Measurements from ENCODE around the gene PDYN. TPM values are rescaled to one million over a fixed set of nuclear protein-coding genes. Genes with fewer than 3 reads are reported as not detected.

The PDYN gene
- total RNA-seq, 1 experiment from 2014 or later = not detected

- DNase-seq = no peak
- no peak overlapping the region for H3K27ac ChIP-seq
- H3K36me3 ChIP-seq = no peaks in the 10 kb centered on the region
- H3K4me1 ChIP-seq = no peaks in the 10 kb centered on the region
- H3K9me3 ChIP-seq (replicated peaks) = no peaks in the 10 kb centered on the region
- no peak overlapping the region for H3K4me3 ChIP-seq
- peaks cover 22% of the 10 kb centered on the region; the same call in 1 of the 2 replicates for H3K27me3 ChIP-seq
Observed at GRCh38 chr20:1973601-1974440, 20.0 kb downstream of the PDYN start.

DNA sequence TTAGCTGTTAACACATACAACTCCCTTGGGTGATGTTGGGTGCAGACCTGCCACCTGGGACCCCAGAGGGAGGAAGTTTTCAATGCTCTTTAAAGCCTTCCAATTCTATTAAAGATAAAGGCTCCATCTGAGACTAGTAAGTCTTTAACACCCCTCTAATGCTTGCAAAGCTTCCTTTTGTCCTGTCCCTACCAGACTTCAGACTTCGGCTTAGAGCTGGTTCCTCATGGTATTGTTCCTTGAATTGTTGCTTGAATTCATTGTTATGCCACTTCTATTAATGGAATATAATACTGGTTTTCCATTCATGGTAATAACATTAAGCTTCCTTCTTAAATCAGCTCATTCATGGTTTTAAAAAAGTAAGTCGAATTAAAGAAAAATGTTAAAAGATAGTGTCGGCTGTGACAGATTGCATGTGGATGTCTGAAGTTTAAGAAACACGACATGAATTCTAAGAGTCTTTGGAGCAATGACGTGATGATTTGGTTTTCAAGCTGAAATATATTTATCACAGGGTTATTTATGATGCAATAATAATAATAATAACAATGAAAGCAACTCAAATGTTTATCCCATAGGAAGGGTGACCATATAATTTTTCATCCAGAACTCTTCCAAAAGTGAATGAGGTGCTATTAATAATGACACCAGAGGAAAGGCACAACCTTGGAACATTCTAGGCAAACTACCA is 21.8 kb downstream of the PDYN start:
- H3K27ac ChIP-seq = no peak overlapping the region
- peaks cover 22% of the 10 kb centered on the region; the same call in 1 of the 2 replicates for H3K27me3 ChIP-seq
- no peaks in the 10 kb centered on the region for H3K36me3 ChIP-seq
- no peak overlapping the region for H3K4me3 ChIP-seq
- no peaks in the 10 kb centered on the region for H3K4me1 ChIP-seq
- DNase-seq = no peak
- no peaks in the 10 kb centered on the region for H3K9me3 ChIP-seq (replicated peaks)

GRCh38 chr20:1968964-1969363 is 24.9 kb downstream of the PDYN start:
- no peaks in the 10 kb centered on the region for H3K9me3 ChIP-seq (replicated peaks)
- H3K36me3 ChIP-seq = no peaks in the 10 kb centered on the region
- H3K27ac ChIP-seq = no peak overlapping the region
- no peaks in the 10 kb centered on the region for H3K4me1 ChIP-seq
- DNase-seq = no peak
- H3K27me3 ChIP-seq = peaks cover 27% of the 10 kb centered on the region; the same call in 1 of the 2 replicates
- H3K4me3 ChIP-seq = no peak overlapping the region

GRCh38 chr20:1965520-1966351 is 28.1 kb downstream of the PDYN start:
- no peaks in the 10 kb centered on the region for H3K4me1 ChIP-seq
- no peak overlapping the region for H3K4me3 ChIP-seq
- peaks cover 25% of the 10 kb centered on the region; the same call in 1 of the 2 replicates for H3K27me3 ChIP-seq
- H3K27ac ChIP-seq = no peak overlapping the region
- peak; percentile 54 to 73 for DNase-seq
- no peaks in the 10 kb centered on the region for H3K9me3 ChIP-seq (replicated peaks)
- no peaks in the 10 kb centered on the region for H3K36me3 ChIP-seq

DNA sequence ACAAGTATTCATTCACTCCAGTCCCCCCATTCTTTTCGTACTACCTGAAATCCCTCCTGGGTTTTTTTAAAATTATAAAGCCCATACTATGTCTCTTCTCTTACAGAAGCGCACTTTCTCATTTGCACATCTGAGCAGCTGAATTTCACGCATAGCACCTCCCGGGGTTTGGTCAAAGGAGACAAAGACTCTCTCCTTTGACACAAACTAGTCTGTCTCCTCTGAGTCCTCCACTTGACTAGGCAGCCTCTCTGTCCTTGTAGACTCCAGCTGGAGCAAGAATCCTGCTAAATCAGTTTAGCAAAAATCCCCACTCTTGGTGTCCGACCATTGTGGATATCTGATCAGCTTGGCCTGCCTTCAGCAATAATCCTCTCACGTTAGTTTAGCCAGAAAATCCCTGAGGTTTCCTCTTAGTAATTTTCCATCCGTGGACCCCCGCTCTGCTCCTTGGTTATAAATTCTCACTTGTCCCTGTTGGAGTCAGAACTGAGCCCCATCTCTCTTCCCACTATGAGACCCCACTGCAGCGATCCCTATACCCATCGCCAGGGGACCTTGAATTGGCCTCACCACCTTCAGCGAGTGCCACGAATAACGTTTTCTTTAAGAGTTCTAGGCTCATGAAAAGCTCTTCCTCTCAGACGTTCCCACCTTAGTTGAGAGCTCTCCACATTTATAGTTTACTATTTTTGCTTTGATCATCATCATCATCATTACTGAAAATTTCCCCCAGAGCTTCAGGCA is 29.0 kb downstream of the PDYN start:
- Histone ChIP-seq H3K27ac (no peak overlapping the region), H3K9me3 (replicated peaks) (no peaks in the 10 kb centered on the region), H3K27me3 (peaks cover 20% of the 10 kb centered on the region; the same call in 1 of the 2 replicates), H3K36me3 (no peaks in the 10 kb centered on the region), H3K4me3 (no peak overlapping the region), H3K4me1 (no peaks in the 10 kb centered on the region)
- DNase-seq = no peak

- no peaks in the 10 kb centered on the region for H3K9me3 ChIP-seq (replicated peaks)
- no peak overlapping the region for H3K27ac ChIP-seq
- no peak overlapping the region for H3K4me3 ChIP-seq
- H3K4me1 ChIP-seq = no peaks in the 10 kb centered on the region
- H3K27me3 ChIP-seq = peaks cover 18% of the 10 kb centered on the region; the same call in 1 of the 2 replicates
- no peaks in the 10 kb centered on the region for H3K36me3 ChIP-seq
- no peak for DNase-seq
Observed at GRCh38 chr20:1964061-1964460, 29.8 kb downstream of the PDYN start.

DNA sequence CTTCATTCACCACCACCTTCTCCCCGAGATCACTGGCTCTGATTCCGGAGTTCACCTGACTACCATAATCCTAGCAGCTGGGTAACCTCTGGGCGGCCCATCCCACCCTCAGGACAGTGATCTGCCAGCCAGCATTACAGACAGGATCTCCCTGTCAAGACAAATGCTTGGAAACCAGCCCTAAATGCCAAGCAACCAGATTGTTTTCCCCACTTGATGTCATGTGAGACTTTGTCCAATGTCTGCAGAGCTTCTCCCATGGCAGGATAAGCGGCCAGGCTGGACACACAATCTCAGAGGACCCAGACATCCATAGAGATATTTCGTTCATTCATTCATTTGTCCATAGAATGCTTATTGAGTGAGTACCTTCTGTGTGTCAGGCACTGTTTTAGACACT is 32.5 kb downstream of the PDYN start:
- Histone ChIP-seq H3K4me1 (no peaks in the 10 kb centered on the region), H3K27me3 (peaks cover 18% of the 10 kb centered on the region; the same call in 1 of the 2 replicates), H3K27ac (no peak overlapping the region), H3K4me3 (no peak overlapping the region), H3K9me3 (replicated peaks) (no peaks in the 10 kb centered on the region), H3K36me3 (no peaks in the 10 kb centered on the region)
- no peak for DNase-seq

DNA sequence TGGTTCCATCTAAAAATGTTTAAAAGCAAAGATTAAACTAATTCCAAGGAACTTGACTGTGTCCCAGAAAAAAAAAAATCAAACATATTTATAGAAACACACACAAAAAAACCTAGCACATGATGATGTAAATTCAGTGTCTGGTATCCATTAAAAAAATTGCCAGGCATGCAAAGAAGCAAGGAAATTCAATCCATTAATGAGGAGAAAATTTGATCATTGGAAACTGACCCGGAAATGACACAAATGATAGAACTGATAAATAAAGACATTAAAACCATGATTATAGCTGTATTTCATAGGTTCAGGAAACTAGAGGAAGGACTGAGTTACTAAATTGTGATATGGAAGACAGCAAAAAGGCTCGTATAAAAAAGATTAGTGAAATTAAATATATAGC is 34.7 kb downstream of the PDYN start:
- Histone ChIP-seq H3K36me3 (no peaks in the 10 kb centered on the region), H3K27ac (no peak overlapping the region), H3K27me3 (peaks cover 13% of the 10 kb centered on the region; the same call in 1 of the 2 replicates), H3K4me1 (no peaks in the 10 kb centered on the region), H3K9me3 (replicated peaks) (no peaks in the 10 kb centered on the region), H3K4me3 (no peak overlapping the region)
- DNase-seq = no peak

- H3K9me3 ChIP-seq (replicated peaks) = no peaks in the 10 kb centered on the region
- peaks cover 10% of the 10 kb centered on the region; the same call in 1 of the 2 replicates for H3K27me3 ChIP-seq
- H3K27ac ChIP-seq = no peak overlapping the region
Observed at GRCh38 chr20:1958426-1958825, 35.4 kb downstream of the PDYN start.

DNA sequence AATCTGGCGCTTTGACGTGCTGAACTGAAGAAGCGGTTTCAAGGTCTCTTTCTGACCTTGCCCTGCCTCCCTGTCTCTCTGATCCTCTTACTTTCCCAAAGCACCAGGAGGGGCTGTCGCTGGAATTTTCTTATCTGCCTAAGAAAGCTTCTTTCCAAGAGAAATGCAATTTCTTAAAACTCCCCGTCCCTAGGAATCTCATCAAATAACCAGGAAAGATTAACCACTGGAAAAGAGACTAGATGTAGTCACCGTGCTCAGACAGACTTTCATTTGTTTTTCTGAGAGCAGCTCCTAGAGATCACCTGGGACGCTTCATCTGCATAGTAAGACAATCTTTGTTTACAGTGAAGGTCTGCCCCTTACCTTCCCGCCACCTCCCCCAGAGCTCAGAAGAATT is 38.6 kb downstream of the PDYN start:
- DNase-seq = no peak
- Histone ChIP-seq H3K27ac (no peak overlapping the region), H3K27me3 (no peaks in the 10 kb centered on the region), H3K4me3 (no peak overlapping the region), H3K4me1 (no peaks in the 10 kb centered on the region), H3K9me3 (replicated peaks) (no peaks in the 10 kb centered on the region), H3K36me3 (no peaks in the 10 kb centered on the region)

More at GRCh38 chr20:1958426-1958825, 35.4 kb downstream of the PDYN start:
- no peak for DNase-seq
- H3K4me1 ChIP-seq = no peaks in the 10 kb centered on the region
- H3K36me3 ChIP-seq = no peaks in the 10 kb centered on the region
- no peak overlapping the region for H3K4me3 ChIP-seq

GRCh38 chr20:1953621-1954020 is 40.2 kb downstream of the PDYN start:
- Histone ChIP-seq H3K36me3 (no peaks in the 10 kb centered on the region), H3K4me3 (no peak overlapping the region), H3K4me1 (no peaks in the 10 kb centered on the region), H3K27me3 (peaks cover 5% of the 10 kb centered on the region; the same call in 1 of the 2 replicates), H3K9me3 (replicated peaks) (no peaks in the 10 kb centered on the region), H3K27ac (no peak overlapping the region)
- no peak for DNase-seq

DNA sequence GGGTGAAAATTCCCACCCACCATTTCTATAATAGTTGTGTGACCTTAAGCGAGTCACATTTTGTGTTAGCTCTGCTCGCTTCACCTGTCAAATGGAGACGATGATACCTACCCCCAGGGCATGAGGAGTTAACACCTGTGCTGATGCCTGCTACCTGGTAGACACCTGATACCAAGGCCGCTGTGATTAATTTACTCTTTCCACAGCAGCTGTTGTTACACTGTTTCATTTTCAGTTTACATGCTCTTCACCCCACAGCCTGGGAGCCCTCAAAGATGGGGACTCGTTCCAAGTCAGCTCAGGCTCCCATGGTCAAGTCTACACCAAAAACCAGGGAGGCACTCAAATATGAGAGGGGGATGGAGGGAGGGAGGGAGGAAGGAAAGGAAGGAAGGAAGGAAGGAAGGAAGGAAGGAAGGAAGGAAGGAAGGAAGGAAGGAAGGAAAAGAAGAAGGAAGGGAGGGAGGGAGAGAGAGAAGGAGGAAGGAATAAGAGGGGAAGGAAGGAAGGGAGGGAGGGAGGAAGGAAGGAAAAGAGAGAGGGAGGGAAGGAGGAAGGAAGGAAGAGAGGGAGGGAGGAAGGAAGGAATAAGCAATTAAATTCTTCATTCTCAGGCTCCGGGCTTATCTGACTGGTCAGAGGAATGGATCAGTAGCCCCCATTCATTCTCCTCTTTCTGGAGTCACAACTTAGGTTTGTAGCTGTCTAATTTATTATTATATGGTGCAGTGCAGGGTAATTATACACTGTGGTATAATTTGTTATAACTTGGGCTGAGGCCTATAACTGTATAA is 40.9 kb downstream of the PDYN start:
- Histone ChIP-seq H3K27ac (no peak overlapping the region), H3K36me3 (no peaks in the 10 kb centered on the region), H3K27me3 (peaks cover 7% of the 10 kb centered on the region), H3K4me1 (no peaks in the 10 kb centered on the region), H3K9me3 (replicated peaks) (no peaks in the 10 kb centered on the region), H3K4me3 (no peak overlapping the region)
- DNase-seq = no peak

DNA sequence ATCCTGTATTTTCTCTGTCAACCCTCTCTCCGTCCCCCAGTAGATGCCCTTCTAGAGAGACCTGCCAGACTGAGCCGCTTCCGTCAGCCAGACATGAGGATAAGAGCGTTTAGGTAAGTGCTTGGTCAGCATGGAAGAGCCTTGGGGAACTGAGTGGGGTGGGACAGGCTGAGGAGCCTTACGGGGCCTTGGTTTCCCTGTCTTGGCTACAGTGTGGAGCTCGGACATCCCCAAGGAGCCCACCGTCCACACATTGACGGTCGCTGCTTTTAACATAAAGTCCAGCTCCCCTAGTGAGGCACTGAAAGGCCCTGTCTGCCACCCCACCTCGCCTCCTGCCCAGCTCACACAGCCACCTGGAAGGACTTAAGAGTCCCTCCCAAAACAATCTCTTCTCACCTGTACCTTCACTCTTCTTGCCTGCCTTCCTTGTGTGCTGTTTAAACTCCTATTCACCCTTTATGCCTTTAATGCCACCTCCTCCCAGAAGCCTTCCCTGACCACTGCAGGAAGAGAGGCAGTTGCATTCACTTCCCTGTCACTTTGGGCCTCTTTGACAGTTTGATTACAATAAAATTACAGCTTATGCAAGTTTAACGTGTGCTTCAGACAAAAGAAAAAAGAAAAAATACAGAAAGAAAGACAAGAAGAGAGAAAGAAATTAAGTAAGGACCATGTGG is 42.3 kb downstream of the PDYN start:
- DNase-seq = no peak
- no peaks in the 10 kb centered on the region for H3K4me1 ChIP-seq
- no peak overlapping the region for H3K4me3 ChIP-seq
- H3K27me3 ChIP-seq = peaks cover 19% of the 10 kb centered on the region
- no peak overlapping the region for H3K27ac ChIP-seq
- H3K36me3 ChIP-seq = no peaks in the 10 kb centered on the region
- H3K9me3 ChIP-seq (replicated peaks) = no peaks in the 10 kb centered on the region
